GM20431 (cell line): ENCODE measurements around the gene ABHD17B.

Experiments used
- in situ Hi-C: fragments of 300-500 bp; cut with MseI, MboI; formaldehyde crosslinking; loops from one replicate; pipeline ENCODE4 v1.15.0; 2020; ENCODE audit warnings: low sequenced_read_pairs; ENCODE audit not compliant: unreplicated experiment

ABHD17B gene

DNA sequence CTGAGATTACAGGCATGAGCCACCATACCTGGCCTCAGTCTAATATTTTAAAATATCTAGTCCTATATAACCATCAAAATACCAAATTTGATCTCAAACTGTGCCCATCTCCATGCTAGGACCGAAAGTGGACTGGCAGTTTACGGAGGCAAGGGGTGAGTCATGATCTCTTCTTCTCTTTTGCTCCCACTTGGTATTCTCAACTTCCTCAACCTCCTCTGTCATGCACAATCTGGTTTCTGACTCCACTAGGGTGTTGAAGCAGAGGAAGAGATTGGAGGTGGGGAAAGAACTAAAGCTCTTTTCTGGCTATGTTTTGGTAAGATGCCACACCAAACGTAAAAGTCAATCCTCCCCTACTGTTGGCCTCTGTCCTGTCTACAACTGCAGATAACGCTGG, 86.7 kb downstream of the ABHD17B start:
- in situ Hi-C loops = loop anchor here (25.0 kb wide), 1 partner anchor 188 kb away; no protein-coding TSS in a partner anchor

DNA sequence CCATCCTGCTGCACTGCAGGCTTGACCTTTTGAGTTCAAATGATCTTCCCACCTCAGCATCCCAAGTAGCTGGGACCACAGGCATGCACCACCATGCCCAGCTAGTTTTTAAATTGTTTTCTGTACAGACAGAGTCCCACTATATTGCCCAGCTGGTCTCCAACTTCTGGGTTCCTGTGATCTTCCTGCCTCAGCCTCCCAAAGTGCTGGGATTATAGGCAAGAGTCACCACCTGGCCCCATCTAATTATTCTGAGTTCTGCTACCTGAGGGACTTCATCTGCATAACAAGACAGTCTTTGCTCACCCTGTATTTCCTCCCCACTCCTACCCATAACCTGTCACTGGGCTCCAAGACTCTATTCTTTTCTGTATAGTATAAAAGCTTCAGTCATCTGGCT, 88.1 kb downstream of the ABHD17B start:
- in situ Hi-C loops = loop anchor here (25.0 kb wide), 1 partner anchor 189 kb away; no protein-coding TSS in a partner anchor

DNA sequence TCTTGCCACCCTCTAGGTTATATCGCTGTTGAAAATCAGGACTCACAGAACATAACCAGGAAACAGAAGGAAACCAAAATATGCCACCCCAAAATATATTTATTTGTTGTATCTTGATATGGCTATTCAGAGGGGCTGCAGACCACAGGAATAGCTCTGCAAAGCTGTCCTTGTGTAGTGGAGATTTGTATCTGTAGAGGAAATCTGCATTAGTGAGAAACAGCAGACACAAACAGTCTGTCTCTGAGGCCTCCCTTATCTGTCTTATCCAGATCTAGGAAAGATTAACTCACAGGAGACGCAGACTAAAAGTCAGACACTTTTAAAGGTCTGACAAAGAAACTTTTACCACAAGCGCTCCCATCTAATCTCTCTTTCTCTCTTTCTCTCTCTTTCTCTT, 88.5 kb downstream of the ABHD17B start:
- in situ Hi-C loops = loop anchor here (25.0 kb wide), 1 partner anchor 190 kb away; no protein-coding TSS in a partner anchor

DNA sequence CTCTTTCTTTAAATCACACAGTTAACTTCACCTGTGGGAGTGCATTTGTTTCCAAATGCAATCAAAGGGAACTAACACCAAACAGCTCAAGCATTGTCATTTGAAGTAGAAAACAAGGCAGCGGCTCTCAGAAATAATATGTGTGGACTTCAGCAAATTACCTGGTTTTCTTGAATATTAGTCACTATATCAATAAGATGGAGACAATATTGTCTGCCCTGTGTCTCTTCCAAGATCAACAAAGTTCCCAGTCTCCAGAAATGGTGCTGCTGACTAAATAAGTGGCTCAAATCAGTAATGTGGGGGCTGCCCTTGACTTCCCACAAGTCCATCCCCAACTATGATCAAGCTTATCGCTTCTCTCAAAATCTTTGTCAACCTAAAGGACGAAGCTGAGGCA, 89.6 kb downstream of the ABHD17B start:
- in situ Hi-C loops = loop anchor here (25.0 kb wide), 1 partner anchor 191 kb away; no protein-coding TSS in a partner anchor

DNA sequence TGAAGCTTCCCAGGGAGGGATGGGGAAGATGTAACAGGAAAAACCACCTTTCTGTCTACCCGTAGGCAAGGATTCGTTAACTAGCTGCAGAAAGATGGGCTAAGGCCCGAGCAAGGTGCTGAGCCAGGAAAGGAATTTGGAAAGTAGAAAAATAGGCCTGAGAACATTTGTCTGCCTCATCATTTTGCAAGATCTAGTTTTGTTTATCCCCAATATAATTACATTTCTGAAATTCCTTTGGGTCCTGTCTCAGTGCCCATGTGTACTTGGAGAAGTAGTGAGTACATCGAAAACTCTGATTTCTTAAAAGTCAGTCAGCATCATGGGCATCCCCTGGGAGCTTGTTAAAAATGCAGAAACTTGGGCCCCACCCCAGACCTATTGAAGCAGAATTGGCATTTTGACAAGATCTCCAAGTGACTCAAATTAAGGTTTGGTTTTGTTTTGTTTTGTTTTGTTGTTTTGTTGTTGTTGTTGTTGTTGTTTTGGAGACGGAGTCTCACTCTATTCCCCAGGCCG, 90.5 kb downstream of the ABHD17B start:
- in situ Hi-C loops = loop anchor here (25.0 kb wide), 1 partner anchor 192 kb away; no protein-coding TSS in a partner anchor

DNA sequence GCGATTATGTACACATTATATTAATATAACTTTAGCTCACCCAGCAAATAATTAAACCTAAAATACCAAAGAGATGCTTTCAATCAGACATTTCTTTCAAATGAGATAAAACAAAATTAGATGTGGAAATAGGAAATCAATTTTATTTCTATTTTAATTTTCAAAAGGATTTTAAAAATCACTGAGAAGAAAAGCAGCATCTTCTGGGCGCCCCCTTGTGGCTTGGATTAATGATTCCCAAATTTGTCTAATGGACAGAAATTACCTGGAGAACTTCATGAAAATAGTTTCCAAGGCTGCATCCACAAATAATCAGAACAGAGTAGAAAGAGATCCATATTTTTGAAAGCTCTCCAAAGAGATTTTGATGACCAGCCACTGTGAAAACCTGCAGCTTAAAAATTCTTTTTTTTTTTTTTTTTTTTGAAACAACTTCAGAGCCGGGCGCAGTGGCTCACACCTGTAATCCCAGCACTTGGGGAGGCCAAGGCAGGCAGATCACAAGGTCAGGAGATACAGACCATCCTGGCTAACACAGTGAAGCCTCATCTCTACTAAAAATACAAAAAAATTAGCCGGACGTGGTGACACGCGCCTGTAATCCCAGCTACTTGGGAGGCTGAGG, 91.8 kb downstream of the ABHD17B start:
- in situ Hi-C loops = loop anchor here (25.0 kb wide), 1 partner anchor 193 kb away; no protein-coding TSS in a partner anchor

DNA sequence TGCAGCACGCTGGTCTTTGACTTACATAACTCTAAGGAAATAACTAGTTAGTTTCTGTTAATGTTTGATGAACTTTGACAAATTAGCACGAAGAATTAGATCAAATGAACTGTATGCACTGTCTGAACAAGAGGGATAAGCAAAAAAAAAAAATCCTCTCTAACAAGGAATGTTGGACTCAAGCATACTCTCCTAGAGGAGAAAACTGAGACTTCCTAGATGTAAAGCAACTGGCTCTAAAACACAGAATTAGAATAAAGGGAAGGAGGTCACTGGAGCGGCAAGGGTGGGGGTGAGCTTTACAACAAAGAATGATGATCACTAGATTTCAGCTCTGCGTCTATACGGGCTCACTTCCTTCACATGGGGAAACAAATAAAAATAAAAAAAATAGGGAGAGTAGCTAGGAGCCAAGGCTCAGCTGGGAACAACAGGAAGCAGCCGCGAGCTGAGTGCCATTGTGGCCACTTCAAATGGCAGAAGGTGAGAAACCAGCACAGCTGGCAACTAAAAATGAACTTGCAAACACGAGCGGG, 94.0 kb downstream of the ABHD17B start:
- in situ Hi-C loops = loop anchor here (25.0 kb wide), 1 partner anchor 195 kb away; no protein-coding TSS in a partner anchor
